ACC112 (cell line): Measurements from ENCODE around the gene GAL3ST3.

ENCODE experiments used
- H2AFZ ChIP-seq: fragments of 200-600 bp; sonication (generic); one replicate; pipeline ENCODE4 v1.6.0; 2017; ENCODE audit warnings: antibody characterized with exemption, low read length; ENCODE audit not compliant: unreplicated experiment
- H3K27ac ChIP-seq: fragments of 200-600 bp; sonication (generic); 2 replicates; pipeline ENCODE4 v1.5.1; 2014; ENCODE audit warnings: low read depth, mild to moderate bottlenecking, antibody characterized with exemption, low read length, moderate library complexity
- H3K27me3 ChIP-seq: fragments of 200-600 bp; sonication (generic); 2 replicates; pipeline ENCODE4 v1.6.1; 2014; ENCODE audit warnings: mild to moderate bottlenecking, antibody characterized with exemption, low read length, moderate library complexity, mixed read lengths; ENCODE audit not compliant: insufficient read depth
- H3K36me3 ChIP-seq: fragments of 200-600 bp; sonication (generic); 2 replicates; pipeline ENCODE4 v1.6.1; 2016; ENCODE audit warnings: mild to moderate bottlenecking, antibody characterized with exemption, low read length, moderate library complexity, mixed read lengths; ENCODE audit not compliant: insufficient read depth
- H3K4me1 ChIP-seq: fragments of 200-600 bp; sonication (generic); one replicate; pipeline ENCODE4 v1.6.1; 2016; ENCODE audit warnings: low read length, mixed read lengths; ENCODE audit not compliant: insufficient read depth, unreplicated experiment, control insufficient read depth
- H3K4me3 ChIP-seq: fragments of 200-600 bp; sonication (generic); 2 replicates; pipeline ENCODE4 v1.5.1; 2014; ENCODE audit warnings: mild to moderate bottlenecking, low read depth, low read length
- H3K79me2 ChIP-seq: fragments of 200-600 bp; sonication (generic); one replicate; pipeline ENCODE4 v1.6.0; 2016; ENCODE audit warnings: low read length; ENCODE audit not compliant: control insufficient read depth, unreplicated experiment, insufficient read depth

The GAL3ST3 gene

DNA sequence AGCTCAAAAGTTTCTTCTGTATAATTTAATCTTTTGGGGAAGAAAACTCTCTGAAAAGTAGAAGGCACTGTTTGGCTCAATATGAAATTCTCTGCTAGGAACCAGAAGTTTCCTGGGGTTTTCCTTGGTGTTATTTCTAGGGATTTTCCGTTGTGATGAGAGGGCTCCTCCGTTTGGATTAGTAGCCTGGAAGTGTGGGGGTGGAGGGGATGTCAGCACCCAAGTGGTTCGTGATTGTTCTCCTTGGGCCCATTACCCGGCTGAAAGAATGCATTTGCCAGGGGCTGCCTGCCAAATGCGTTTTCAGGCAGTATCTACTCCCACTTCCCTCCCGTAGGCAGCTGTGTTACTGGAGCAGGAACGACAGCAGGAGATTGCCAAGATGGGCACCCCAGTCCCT is 7.5 kb upstream of the GAL3ST3 start:
- no peak overlapping the region for H2AFZ ChIP-seq
- no peak overlapping the region for H3K27ac ChIP-seq
- H3K36me3 ChIP-seq: peaks cover 33% of the 10 kb centered on the region
- H3K4me1 ChIP-seq: peaks cover 11% of the 10 kb centered on the region
- no peaks in the 10 kb centered on the region for H3K27me3 ChIP-seq
- no peak overlapping the region for H3K4me3 ChIP-seq
- H3K79me2 ChIP-seq: peaks cover 47% of the 10 kb centered on the region

- H2AFZ ChIP-seq: no peak overlapping the region
- no peaks in the 10 kb centered on the region for H3K27me3 ChIP-seq
- peaks cover 21% of the 10 kb centered on the region for H3K4me1 ChIP-seq
- H3K4me3 ChIP-seq: no peak overlapping the region
- no peak overlapping the region for H3K27ac ChIP-seq
- H3K79me2 ChIP-seq: peaks cover 47% of the 10 kb centered on the region
- peaks cover 33% of the 10 kb centered on the region for H3K36me3 ChIP-seq
These were observed 6.1 kb upstream of the GAL3ST3 start for GRCh38 chr11:66055021-66055420.

- Histone ChIP-seq H3K27me3 (no peaks in the 10 kb centered on the region), H3K4me1 (peaks cover 21% of the 10 kb centered on the region), H3K4me3 (peak overlapping the region; percentile 93), H3K27ac (peak overlapping the region; percentile 76), H2AFZ (peak overlapping the region; percentile 82), H3K79me2 (peaks cover 43% of the 10 kb centered on the region), H3K36me3 (peaks cover 20% of the 10 kb centered on the region)
These were observed 3.7 kb upstream of the GAL3ST3 start for GRCh38 chr11:66052664-66052982.

GRCh38 chr11:66051766-66052663 is 3.1 kb upstream of the GAL3ST3 start, which contains the start of gene SF3B2:
Gene SF3B2 (plus strand): TSS chr11:66052364. CDS start chr11:66052385, 21 bp downstream.
- H3K79me2 ChIP-seq: peaks cover 41% of the 10 kb centered on the region
- H2AFZ ChIP-seq: peak within 1 kb of the TSS; percentile 93
- H3K4me1 ChIP-seq: peaks cover 21% of the 10 kb centered on the region
- H3K27me3 ChIP-seq: no peaks in the 10 kb centered on the region
- peak within 1 kb of the TSS; percentile 76 for H3K27ac ChIP-seq
- H3K36me3 ChIP-seq: peaks cover 15% of the 10 kb centered on the region
- peak within 1 kb of the TSS; percentile 93 for H3K4me3 ChIP-seq

DNA sequence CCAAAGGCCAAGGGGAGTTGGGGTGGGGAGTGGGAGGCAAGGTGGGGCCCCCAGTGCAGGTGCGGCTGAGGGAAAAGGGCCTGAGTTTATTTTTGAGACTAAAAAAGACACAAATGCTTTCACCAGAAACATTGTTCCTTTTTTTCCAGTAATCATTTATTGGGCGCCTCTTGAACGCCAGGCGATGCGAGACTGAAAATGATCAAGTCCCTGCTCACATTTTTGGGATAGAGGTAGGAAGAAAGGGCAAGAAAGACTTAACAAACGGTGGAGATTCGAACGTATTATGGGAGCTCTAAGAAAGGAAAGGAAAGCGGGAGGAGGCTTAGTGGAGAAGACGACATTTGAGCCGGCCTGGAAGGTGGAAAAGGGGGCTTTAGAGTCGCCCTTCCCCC is 2.4 kb upstream of the GAL3ST3 start:
- Histone ChIP-seq H3K27ac (peak overlapping the region; percentile 76), H3K4me1 (peaks cover 21% of the 10 kb centered on the region), H3K79me2 (peaks cover 37% of the 10 kb centered on the region), H2AFZ (peak overlapping the region; percentile 93), H3K36me3 (peaks cover 10% of the 10 kb centered on the region), H3K27me3 (no peaks in the 10 kb centered on the region), H3K4me3 (peak overlapping the region; percentile 93)

DNA sequence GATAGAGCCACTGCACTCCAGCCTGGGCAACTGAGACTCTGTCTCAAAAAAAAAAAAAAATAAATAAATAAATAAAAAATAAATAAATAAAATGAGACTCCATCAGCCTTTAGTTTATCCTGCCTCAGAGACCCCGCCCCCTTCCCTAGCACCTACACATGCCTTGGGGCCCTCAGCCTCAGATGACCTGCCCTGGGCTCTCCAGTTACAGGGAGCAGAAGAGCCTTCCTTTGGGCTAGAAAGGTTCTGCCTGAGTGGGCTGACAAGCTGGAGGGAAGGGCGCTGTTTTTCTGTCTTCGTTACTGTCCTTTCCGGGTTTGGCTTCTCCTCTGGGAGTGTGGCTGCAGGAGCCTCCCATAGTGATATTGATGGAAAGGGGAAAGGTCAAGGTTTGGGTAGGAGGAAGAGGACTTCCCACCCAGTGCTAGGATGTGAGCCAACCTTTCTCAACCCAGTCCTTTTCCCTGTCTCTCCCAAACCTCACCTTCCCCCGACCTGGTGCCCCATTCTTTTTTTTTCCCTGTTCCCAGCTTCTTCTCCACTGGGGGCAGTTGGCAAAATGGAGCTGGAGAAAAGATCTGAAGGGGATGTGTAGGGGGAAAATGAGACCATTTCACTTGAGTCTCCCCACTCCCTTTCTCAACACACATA is 1.7 kb upstream of the GAL3ST3 start:
- peak overlapping the region; percentile 93 for H3K4me3 ChIP-seq
- peak overlapping the region; percentile 76 for H3K27ac ChIP-seq
- no peak overlapping the region for H2AFZ ChIP-seq
- peaks cover 7% of the 10 kb centered on the region for H3K36me3 ChIP-seq
- H3K4me1 ChIP-seq: peaks cover 21% of the 10 kb centered on the region
- H3K79me2 ChIP-seq: peaks cover 33% of the 10 kb centered on the region
- no peaks in the 10 kb centered on the region for H3K27me3 ChIP-seq

GRCh38 chr11:66047541-66048365 is 1.2 kb downstream of the GAL3ST3 start:
- peaks cover 6% of the 10 kb centered on the region for H3K79me2 ChIP-seq
- no peak overlapping the region for H3K27ac ChIP-seq
- H3K36me3 ChIP-seq: no peaks in the 10 kb centered on the region
- no peak overlapping the region for H3K4me3 ChIP-seq
- peaks cover 11% of the 10 kb centered on the region for H3K4me1 ChIP-seq
- no peaks in the 10 kb centered on the region for H3K27me3 ChIP-seq
- no peak overlapping the region for H2AFZ ChIP-seq

DNA sequence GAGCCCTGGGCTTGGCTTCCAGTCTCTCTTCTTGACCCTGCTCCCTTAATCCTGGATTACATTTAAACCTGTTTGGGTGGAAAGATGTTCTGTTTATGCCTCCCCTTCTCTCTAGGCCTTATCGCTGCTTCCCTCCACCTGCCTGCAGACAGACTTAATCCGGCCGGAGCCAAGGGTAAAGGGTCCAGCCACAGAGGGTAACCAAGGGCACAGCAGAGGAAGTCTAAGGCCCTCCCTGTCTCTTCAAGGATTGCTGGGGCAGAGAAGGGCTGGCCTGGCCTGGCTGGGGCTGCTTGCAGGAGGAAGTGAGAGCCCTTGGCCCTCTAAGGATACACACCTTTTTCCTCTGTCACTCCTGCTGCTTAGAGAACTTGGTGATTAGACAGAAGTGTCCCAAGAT is 2.1 kb downstream of the GAL3ST3 start:
- Histone ChIP-seq H3K36me3 (no peaks in the 10 kb centered on the region), H3K4me3 (no peak overlapping the region), H3K79me2 (no peaks in the 10 kb centered on the region), H2AFZ (no peak overlapping the region), H3K27ac (no peak overlapping the region), H3K4me1 (peaks cover 11% of the 10 kb centered on the region), H3K27me3 (no peaks in the 10 kb centered on the region)

- Histone ChIP-seq H3K27ac (no peak overlapping the region), H3K27me3 (no peaks in the 10 kb centered on the region), H2AFZ (no peak overlapping the region), H3K36me3 (no peaks in the 10 kb centered on the region), H3K4me3 (no peak overlapping the region), H3K79me2 (no peaks in the 10 kb centered on the region), H3K4me1 (no peaks in the 10 kb centered on the region)
These were observed 3.8 kb downstream of the GAL3ST3 start for GRCh38 chr11:66045177-66045639.

- H3K27me3 ChIP-seq: no peaks in the 10 kb centered on the region
- H2AFZ ChIP-seq: no peak overlapping the region
- H3K4me3 ChIP-seq: no peak overlapping the region
- H3K79me2 ChIP-seq: no peaks in the 10 kb centered on the region
- H3K36me3 ChIP-seq: no peaks in the 10 kb centered on the region
- H3K27ac ChIP-seq: no peak overlapping the region
- H3K4me1 ChIP-seq: no peaks in the 10 kb centered on the region
These were observed 4.2 kb downstream of the GAL3ST3 start for GRCh38 chr11:66044757-66045156.
